Transverse colon (tissue), 4 donors: ENCODE data around the gene SMIM45.

Experiments used
- DNase-seq: peaks from one replicate; pipeline ENCODE4 v3.0.0-alpha.2; 2019
- H3K27ac ChIP-seq, 4 donors: fragments of 200-600 bp; sonication (generic); 2 replicates each; pipeline ENCODE4 v1.5.1; 2016 to 2018; ENCODE audit warnings: inconsistent platforms in 4 of 4
- H3K27me3 ChIP-seq: fragments of 200-600 bp; sonication (generic); 2 replicates; pipeline ENCODE4 v1.5.1; 2017; ENCODE audit warnings: inconsistent platforms
- H3K36me3 ChIP-seq, 4 donors: fragments of 200-600 bp; sonication (generic); 2 replicates each; pipeline ENCODE4 v1.5.1; 2017 to 2019; ENCODE audit warnings: inconsistent platforms in 4 of 4
- H3K4me1 ChIP-seq, 4 donors: fragments of 200-600 bp; sonication (generic); 2 replicates each; pipeline ENCODE4 v1.5.1; 2017 to 2020; ENCODE audit warnings: inconsistent platforms in 4 of 4
- H3K4me3 ChIP-seq, 4 donors: fragments of 200-600 bp; sonication (generic); 1 replicate in 1 of 4; 2 replicates in 3 of 4; pipeline versions ENCODE4 v1.5.1 to v1.6.1; 2017 to 2019; ENCODE audit warnings: inconsistent platforms in 4 of 4
- H3K9me3 ChIP-seq, 2 donors: fragments of 200-600 bp; sonication (generic); 2 replicates each; pipeline ENCODE4 v1.5.1; 2017 to 2019; ENCODE audit warnings: inconsistent platforms in 2 of 2
- CTCF ChIP-seq, 5 experiments: fragments of 200-600 bp in 3 of 5; fragments of 450-650 bp in 2 of 5; sonication (generic) in 3 of 5; IDR thresholded peaks; 1 replicate in 2 of 5; 2 replicates in 3 of 5; pipeline ENCODE4 v1.5.1; 2016 to 2017; ENCODE audit warnings: antibody characterized with exemption in 5 of 5, inconsistent platforms in 3 of 5, mild to moderate bottlenecking in 2 of 5, moderate library complexity in 1 of 5
- EP300 ChIP-seq: sonication (generic); formaldehyde crosslinking; IDR thresholded peaks from one replicate; pipeline ENCODE4 v1.6.1; 2017; ENCODE audit warnings: antibody characterized with exemption, low read depth
- POLR2A ChIP-seq: fragments of 450-650 bp; IDR thresholded peaks from one replicate; pipeline ENCODE4 v1.6.1; 2016; ENCODE audit warnings: antibody characterized with exemption, mild to moderate bottlenecking, moderate library complexity
- POLR2AphosphoS5 ChIP-seq, 3 donors: sonication (generic); formaldehyde crosslinking; IDR thresholded peaks; one replicate each; pipeline ENCODE4 v1.6.1; 2016; ENCODE audit warnings: antibody characterized with exemption in 3 of 3
- WGBS, 2 donors: methylation state at CpG; one replicate each; pipeline ENCODE4 v1.1.5; 2018; ENCODE audit warnings: low coverage in 1 of 2; 5-methylcytosine and 5-hydroxymethylcytosine counted together
- in situ Hi-C, 4 donors: fragments of 200-750 bp; cut with MboI; loops; one replicate each; pipeline versions ENCODE4 v1.15.0 to v1.15.1; 2017; ENCODE audit warnings: low sequenced_read_pairs in 3 of 4, low pct_ligation_motif_present in 1 of 4, low pct_unique_long_range_greater_than_20kb in 1 of 4
- intact Hi-C: fragments of 100-400 bp; cut with DNase I; formaldehyde crosslinking; loops from one replicate; pipeline ENCODE4 v1.15.1; 2023; ENCODE audit warnings: low total_unique reads

The SMIM45 gene

GRCh38 chr22:41927813-41928212 is 24.1 kb upstream of the SMIM45 start:
- 80% methylated on average over 6 of the region's 6 CpGs; no CpG with 5 or more reads in 1 of the 2 donors for WGBS, 2 donors
- intact Hi-C loops: no loop called here
- Histone ChIP-seq H3K4me1 (peaks cover 0 to 14% (median 12%) of the 10 kb centered on the region in 4 donors), H3K4me3 (no peak overlapping the region), H3K36me3 (no peaks in the 10 kb centered on the region), H3K27me3 (peaks cover 44% of the 10 kb centered on the region), H3K9me3 (no peaks in the 10 kb centered on the region), H3K27ac (no peak overlapping the region)
- no peak for DNase-seq
- in situ Hi-C loops: loop anchor here in 1 of 4 donors (25.0 kb wide), 1 partner anchor 116 kb away; the partner anchor contains the start of gene CCDC134
- TF ChIP-seq POLR2AphosphoS5 (IDR thresholded peaks at IDR 0.05) (no peak), EP300 (no peak)

GRCh38 chr22:41928593-41929417 is 23.1 kb upstream of the SMIM45 start:
- peaks cover 0 to 14% (median 12%) of the 10 kb centered on the region in 4 donors for H3K4me1 ChIP-seq
- in situ Hi-C loops (loop anchor here in 1 of 4 donors (25.0 kb wide), 1 partner anchor 117 kb away; the partner anchor contains the start of gene CCDC134), intact Hi-C loops (no loop called here)
- 47 to 71% methylated on average over 2 to 14 of the region's 14 CpGs for WGBS, 2 donors
- no peak for DNase-seq
- peaks cover 42% of the 10 kb centered on the region for H3K27me3 ChIP-seq
- no peaks in the 10 kb centered on the region for H3K9me3 ChIP-seq
- no peaks in the 10 kb centered on the region for H3K36me3 ChIP-seq
- no peak overlapping the region for H3K4me3 ChIP-seq
- no peak overlapping the region for H3K27ac ChIP-seq
- TF ChIP-seq CTCF (IDR thresholded peaks at IDR 0.05): no peak
- TF ChIP-seq EP300: no peak
- no peak for TF ChIP-seq POLR2AphosphoS5 (IDR thresholded peaks at IDR 0.05)
- TF ChIP-seq POLR2A: no peak

- H3K36me3 ChIP-seq: no peaks in the 10 kb centered on the region
- WGBS, 2 donors: 72% methylated on average over 8 of the region's 8 CpGs; no CpG with 5 or more reads in 1 of the 2 donors
These were observed 22.5 kb upstream of the SMIM45 start for GRCh38 chr22:41929418-41929810.

GRCh38 chr22:41931701-41932269 is 20.2 kb upstream of the SMIM45 start:
- in situ Hi-C loops: loop anchor here in 1 of 4 donors (25.0 kb wide), 1 partner anchor 119 kb away; the partner anchor contains the start of gene CCDC134
- Histone ChIP-seq H3K4me3 (no peak overlapping the region), H3K27ac (no peak overlapping the region), H3K36me3 (no peaks in the 10 kb centered on the region), H3K27me3 (peaks cover 15% of the 10 kb centered on the region), H3K9me3 (no peaks in the 10 kb centered on the region), H3K4me1 (peaks cover 0 to 2% (median under 1%) of the 10 kb centered on the region in 4 donors)
- no peak for DNase-seq
- WGBS, 2 donors: 69 to 100% methylated on average over 1 to 10 of the region's 10 CpGs
- intact Hi-C loops: no loop called here
- no peak for TF ChIP-seq CTCF (IDR thresholded peaks at IDR 0.05)
- TF ChIP-seq EP300: no peak
- TF ChIP-seq POLR2A: no peak
- TF ChIP-seq POLR2AphosphoS5 (IDR thresholded peaks at IDR 0.05): no peak

More at GRCh38 chr22:41929418-41929810, 22.5 kb upstream of the SMIM45 start:
- Histone ChIP-seq H3K4me3 (no peak overlapping the region), H3K9me3 (no peaks in the 10 kb centered on the region), H3K4me1 (peaks cover 0 to 14% (median 12%) of the 10 kb centered on the region in 4 donors), H3K27ac (no peak overlapping the region), H3K27me3 (peaks cover 36% of the 10 kb centered on the region)
- in situ Hi-C loops: loop anchor here in 1 of 4 donors (25.0 kb wide), 1 partner anchor 117 kb away; the partner anchor contains the start of gene CCDC134
- TF ChIP-seq EP300 (no peak), POLR2A (no peak), CTCF (IDR thresholded peaks at IDR 0.05) (no peak), POLR2AphosphoS5 (IDR thresholded peaks at IDR 0.05) (no peak)
- intact Hi-C loops: no loop called here
- no peak for DNase-seq
